Epithelial cell of prostate (primary cell): Measurements from ENCODE around the gene SMARCD1.

Source experiments
- DNase-seq: peaks from one replicate; pipeline ENCODE4 v3.0.0-alpha.2; 2011; ENCODE audit warnings: low read depth, low spot score
- H3K27ac ChIP-seq: fragments of 450-650 bp; 2 replicates; pipeline ENCODE4 v1.5.1; 2017; ENCODE audit warnings: mild to moderate bottlenecking

SMARCD1 gene

GRCh38 chr12:50084775-50085614, at the start of gene SMARCD1:
Gene SMARCD1, plus strand, starts transcription at chr12:50085342. Its CDS starts 28 bp downstream, at chr12:50085370.
- peak within 1 kb of the TSS; percentile 100 for H3K27ac ChIP-seq
- DNase-seq, result no peak

GRCh38 chr12:50038336-50038735, 46.8 kb upstream of the SMARCD1 start:
- DNase-seq, result no peak
- no peak overlapping the region for H3K27ac ChIP-seq

GRCh38 chr12:50039151-50039835, 45.8 kb upstream of the SMARCD1 start:
- no peak overlapping the region for H3K27ac ChIP-seq
- peak; percentile 27 for DNase-seq

- no peak overlapping the region for H3K27ac ChIP-seq
- no peak for DNase-seq
Observed at GRCh38 chr12:50040657-50041056, 44.5 kb upstream of the SMARCD1 start.

- no peak overlapping the region for H3K27ac ChIP-seq
- DNase-seq, result no peak
Observed at GRCh38 chr12:50041062-50041860, 43.9 kb upstream of the SMARCD1 start.

GRCh38 chr12:50041962-50042361, 43.2 kb upstream of the SMARCD1 start:
- H3K27ac ChIP-seq, result no peak overlapping the region

GRCh38 chr12:50042693-50043092, 42.4 kb upstream of the SMARCD1 start:
- H3K27ac ChIP-seq, result no peak overlapping the region
- DNase-seq, result no peak

More at GRCh38 chr12:50041962-50042361, 43.2 kb upstream of the SMARCD1 start:
- DNase-seq, result no peak

- H3K27ac ChIP-seq, result no peak overlapping the region
- no peak for DNase-seq
Observed at GRCh38 chr12:50043308-50043707, 41.8 kb upstream of the SMARCD1 start.

GRCh38 chr12:50043854-50044253, 41.3 kb upstream of the SMARCD1 start:
- DNase-seq, result no peak
- H3K27ac ChIP-seq, result no peak overlapping the region

GRCh38 chr12:50047693-50048250, 37.4 kb upstream of the SMARCD1 start:
- no peak for DNase-seq
- H3K27ac ChIP-seq, result no peak overlapping the region

- no peak for DNase-seq
- no peak overlapping the region for H3K27ac ChIP-seq
Observed at GRCh38 chr12:50049254-50050118, 35.7 kb upstream of the SMARCD1 start.

GRCh38 chr12:50050119-50050385, 35.1 kb upstream of the SMARCD1 start:
- DNase-seq, result no peak
- H3K27ac ChIP-seq, result no peak overlapping the region

GRCh38 chr12:50050410-50051098, 34.6 kb upstream of the SMARCD1 start:
- no peak for DNase-seq
- H3K27ac ChIP-seq, result no peak overlapping the region

GRCh38 chr12:50051101-50051806, 33.9 kb upstream of the SMARCD1 start:
- DNase-seq, result no peak
- H3K27ac ChIP-seq, result no peak overlapping the region

- no peak for DNase-seq
- no peak overlapping the region for H3K27ac ChIP-seq
Observed at GRCh38 chr12:50052544-50052943, 32.6 kb upstream of the SMARCD1 start.

- H3K27ac ChIP-seq, result no peak overlapping the region
- no peak for DNase-seq
Observed at GRCh38 chr12:50052964-50053363, 32.2 kb upstream of the SMARCD1 start.

GRCh38 chr12:50053583-50053982, 31.6 kb upstream of the SMARCD1 start:
- H3K27ac ChIP-seq, result no peak overlapping the region
- no peak for DNase-seq

GRCh38 chr12:50055831-50056638, 29.1 kb upstream of the SMARCD1 start:
- no peak overlapping the region for H3K27ac ChIP-seq
- DNase-seq, result no peak
